ENCODE measurements around the gene PTCSC3.

The PTCSC3 gene

DNA sequence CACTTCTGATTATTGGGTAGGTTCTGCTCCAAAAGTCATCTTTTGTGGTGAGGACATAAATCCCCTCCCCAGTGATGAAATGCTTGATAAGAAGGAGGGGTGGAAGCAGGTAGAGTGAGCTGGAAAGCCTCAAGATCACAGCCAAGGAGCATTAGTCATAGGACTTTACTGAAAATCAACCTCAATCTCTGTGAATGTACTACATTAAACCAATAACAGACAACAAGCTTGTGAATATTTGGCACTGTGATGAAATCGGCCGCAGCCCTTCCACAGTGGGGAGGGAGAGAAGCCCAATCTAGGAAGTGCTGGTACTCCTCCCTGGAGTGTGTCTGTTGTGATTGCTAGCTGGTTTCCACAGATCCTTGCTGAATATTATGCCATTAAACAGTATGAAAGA is 41.2 kb upstream of the PTCSC3 start:
- TF ChIP-seq, protein P1, sequence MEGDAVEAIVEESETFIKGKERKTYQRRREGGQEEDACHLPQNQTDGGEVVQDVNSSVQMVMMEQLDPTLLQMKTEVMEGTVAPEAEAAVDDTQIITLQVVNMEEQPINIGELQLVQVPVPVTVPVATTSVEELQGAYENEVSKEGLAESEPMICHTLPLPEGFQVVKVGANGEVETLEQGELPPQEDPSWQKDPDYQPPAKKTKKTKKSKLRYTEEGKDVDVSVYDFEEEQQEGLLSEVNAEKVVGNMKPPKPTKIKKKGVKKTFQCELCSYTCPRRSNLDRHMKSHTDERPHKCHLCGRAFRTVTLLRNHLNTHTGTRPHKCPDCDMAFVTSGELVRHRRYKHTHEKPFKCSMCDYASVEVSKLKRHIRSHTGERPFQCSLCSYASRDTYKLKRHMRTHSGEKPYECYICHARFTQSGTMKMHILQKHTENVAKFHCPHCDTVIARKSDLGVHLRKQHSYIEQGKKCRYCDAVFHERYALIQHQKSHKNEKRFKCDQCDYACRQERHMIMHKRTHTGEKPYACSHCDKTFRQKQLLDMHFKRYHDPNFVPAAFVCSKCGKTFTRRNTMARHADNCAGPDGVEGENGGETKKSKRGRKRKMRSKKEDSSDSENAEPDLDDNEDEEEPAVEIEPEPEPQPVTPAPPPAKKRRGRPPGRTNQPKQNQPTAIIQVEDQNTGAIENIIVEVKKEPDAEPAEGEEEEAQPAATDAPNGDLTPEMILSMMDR (IDR thresholded peaks at IDR 0.05; ENCODE audit: extremely low read depth, insufficient read depth, missing control alignments), result no peak
- no peak for DNase-seq (ENCODE audit: low spot score)
- in situ Hi-C loops (cut with MboI; ENCODE audit: low pct_unique_long_range_greater_than_20kb, low sequenced_read_pairs, unreplicated experiment), result no loop called here

DNA sequence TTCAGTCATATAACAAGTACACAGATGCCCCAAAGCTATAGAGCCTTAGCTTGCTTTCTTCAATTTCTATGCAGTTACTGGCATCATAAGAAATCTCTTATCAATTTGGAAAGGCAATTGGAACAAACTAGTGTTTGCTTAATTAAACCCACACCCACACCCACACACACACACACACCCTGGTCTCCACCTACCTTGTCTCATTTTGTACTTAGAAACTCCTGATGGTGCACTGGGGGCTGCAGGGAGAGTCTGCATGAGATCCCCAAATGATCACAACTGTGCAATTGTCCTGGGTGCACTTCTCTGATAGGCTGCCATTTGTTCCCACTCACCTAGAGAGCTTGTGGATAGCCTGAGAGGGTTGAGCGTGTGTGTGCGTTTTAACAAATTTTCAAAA is 40.5 kb upstream of the PTCSC3 start:
- TF ChIP-seq, protein P1 (IDR thresholded peaks at IDR 0.05; ENCODE audit: extremely low read depth, insufficient read depth, missing control alignments), result no peak
- in situ Hi-C loops (cut with MboI; ENCODE audit: low pct_unique_long_range_greater_than_20kb, low sequenced_read_pairs, unreplicated experiment), result no loop called here
- DNase-seq (ENCODE audit: low spot score), result no peak

DNA sequence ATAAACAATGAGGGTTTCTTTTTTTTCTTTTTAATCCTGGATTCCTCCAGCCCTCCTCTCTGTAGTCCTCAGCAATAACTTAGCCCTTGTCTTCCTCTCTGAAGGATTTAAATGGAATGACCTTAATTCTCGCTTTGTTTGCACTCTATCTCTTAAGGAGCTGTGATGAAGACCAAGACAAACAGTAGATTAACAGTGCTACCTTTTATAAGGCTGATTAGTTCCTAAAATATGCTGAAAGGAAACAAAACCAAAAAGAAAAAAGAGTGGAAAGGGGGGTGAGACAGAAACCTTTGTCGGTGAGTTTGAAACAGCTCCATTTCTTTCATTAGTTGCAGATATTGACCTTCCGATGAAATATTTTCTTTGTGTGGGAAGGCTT is 38.7 kb upstream of the PTCSC3 start:
- in situ Hi-C loops (cut with MboI; ENCODE audit: low pct_unique_long_range_greater_than_20kb, low sequenced_read_pairs, unreplicated experiment), result no loop called here
- DNase-seq (ENCODE audit: low spot score), result no peak
- TF ChIP-seq, protein P1 (IDR thresholded peaks at IDR 0.05; ENCODE audit: extremely low read depth, insufficient read depth, missing control alignments), result no peak

DNA sequence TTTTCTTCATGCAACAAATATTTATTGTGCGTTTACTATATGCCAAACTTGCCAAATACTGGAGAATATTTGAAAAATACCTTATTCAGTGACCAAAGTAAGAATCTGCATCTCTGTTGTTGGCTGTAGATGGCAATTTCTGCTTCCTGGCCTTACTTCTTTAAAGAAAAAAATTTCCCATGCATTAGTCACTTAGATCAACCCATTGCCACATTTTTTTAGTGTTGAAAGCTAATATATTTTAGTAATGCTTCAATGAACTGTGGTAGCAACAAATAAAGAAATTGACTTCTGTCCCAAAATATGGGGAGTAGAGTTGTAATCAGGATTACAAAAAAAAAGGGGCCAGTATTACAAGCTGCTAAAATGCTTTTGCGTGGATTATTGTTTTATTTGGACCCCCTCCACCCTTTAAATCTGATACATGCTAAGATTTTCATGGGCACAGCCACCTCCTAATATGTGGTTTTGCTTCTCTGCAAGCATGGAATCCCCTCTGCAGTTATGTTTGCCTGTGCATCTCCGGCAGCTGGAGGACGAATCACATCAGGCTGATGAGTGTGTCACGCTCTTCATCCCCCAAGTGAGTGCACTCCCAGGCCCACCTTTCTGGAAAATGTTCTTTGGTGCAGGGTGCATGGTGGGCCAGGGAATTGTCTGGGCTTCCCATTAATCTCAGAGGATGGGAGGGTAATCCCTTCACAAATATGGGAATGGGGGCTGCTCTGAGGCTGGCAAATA is 38.1 kb upstream of the PTCSC3 start:
- TF ChIP-seq, protein P1 (IDR thresholded peaks at IDR 0.05; ENCODE audit: extremely low read depth, insufficient read depth, missing control alignments), result no peak
- in situ Hi-C loops (cut with MboI; ENCODE audit: low pct_unique_long_range_greater_than_20kb, low sequenced_read_pairs, unreplicated experiment), result no loop called here
- no peak for DNase-seq (ENCODE audit: low spot score)

DNA sequence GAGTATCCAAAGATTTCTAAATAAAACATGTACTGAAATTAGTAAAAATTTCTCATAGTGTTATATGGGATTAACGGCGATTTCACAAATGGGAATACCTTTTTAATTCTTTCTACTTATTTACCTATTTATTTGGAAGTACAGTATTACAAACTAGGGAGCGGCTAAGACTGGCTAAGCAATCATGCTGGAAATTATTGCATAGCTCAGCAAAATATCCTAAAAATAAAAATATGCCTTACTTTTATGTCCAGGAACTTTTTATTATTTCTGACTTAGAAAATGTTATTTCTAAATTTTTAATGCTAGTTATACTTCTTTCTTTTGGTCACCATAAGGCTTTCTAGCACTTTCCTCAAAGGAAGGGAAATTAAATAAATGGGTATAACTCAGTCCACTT is 36.5 kb upstream of the PTCSC3 start:
- in situ Hi-C loops (cut with MboI; ENCODE audit: low pct_unique_long_range_greater_than_20kb, low sequenced_read_pairs, unreplicated experiment), result no loop called here
- no peak for DNase-seq (ENCODE audit: low spot score)
- TF ChIP-seq, protein P1 (IDR thresholded peaks at IDR 0.05; ENCODE audit: extremely low read depth, insufficient read depth, missing control alignments), result no peak

DNA sequence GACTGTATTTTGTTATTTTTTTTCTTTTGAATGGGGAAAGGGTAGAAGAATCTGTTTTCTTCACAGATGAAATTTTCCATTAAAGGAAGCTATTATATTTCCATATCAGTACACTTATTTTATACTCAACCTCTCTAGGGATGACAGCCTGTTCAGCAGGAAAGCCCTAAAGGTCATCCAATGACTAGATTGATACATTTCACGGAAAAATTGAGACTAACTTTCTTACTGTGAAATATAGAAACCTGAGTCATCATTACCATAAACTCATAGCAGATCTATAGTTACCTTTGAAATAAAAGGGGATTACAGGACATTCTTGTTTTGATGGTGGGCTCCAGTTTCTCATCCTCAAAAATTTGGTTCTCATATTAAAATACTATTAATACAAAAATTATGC is 36.1 kb upstream of the PTCSC3 start:
- no peak for DNase-seq (ENCODE audit: low spot score)
- TF ChIP-seq, protein P1 (IDR thresholded peaks at IDR 0.05; ENCODE audit: extremely low read depth, insufficient read depth, missing control alignments), result no peak
- in situ Hi-C loops (cut with MboI; ENCODE audit: low pct_unique_long_range_greater_than_20kb, low sequenced_read_pairs, unreplicated experiment), result no loop called here
